Measurements from ENCODE around the gene MSANTD2. TPM values are rescaled to one million over a fixed set of nuclear protein-coding genes. Genes with fewer than 3 reads are reported as not detected.
"Not testable (repeated sequence)": the region's sequence is repeated elsewhere in the genome, so short reads cannot be mapped to it uniquely, and the experiment has no call there.

MSANTD2 gene
- total RNA-seq, 1 donor from 2014 or later: 13.3 TPM

DNA sequence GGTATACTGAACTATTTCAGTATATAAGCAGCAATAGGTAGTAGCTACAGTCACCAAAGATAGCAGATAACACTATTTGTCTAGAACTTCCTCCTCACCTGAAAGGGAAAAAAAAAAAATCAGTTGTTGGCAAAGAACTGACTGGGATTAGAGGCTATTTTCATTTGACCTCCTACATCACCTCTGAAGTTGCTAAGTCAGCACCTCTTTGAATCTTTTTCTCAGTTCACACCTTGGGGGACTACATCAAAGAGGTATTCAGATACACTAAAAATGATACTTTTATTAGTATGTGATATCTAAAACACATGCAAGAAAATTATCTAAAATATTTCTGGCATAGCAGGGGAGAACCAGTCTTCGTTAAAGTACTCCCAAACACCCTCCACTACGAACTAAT, 16.2 kb downstream of the MSANTD2 start:
- ATAC-seq (no peak), DNase-seq (no peak)
- Histone ChIP-seq H3K27me3 (no peaks in the 10 kb centered on the region), H3K36me3 (no peaks in the 10 kb centered on the region), H3K4me1 (no peaks in the 10 kb centered on the region), H3K9me3 (no peaks in the 10 kb centered on the region), H3K27ac (no peak overlapping the region), H3K4me3 (no peak overlapping the region)
- intact Hi-C loops (cut with DNase I): no loop called here
- TF ChIP-seq, protein P1, sequence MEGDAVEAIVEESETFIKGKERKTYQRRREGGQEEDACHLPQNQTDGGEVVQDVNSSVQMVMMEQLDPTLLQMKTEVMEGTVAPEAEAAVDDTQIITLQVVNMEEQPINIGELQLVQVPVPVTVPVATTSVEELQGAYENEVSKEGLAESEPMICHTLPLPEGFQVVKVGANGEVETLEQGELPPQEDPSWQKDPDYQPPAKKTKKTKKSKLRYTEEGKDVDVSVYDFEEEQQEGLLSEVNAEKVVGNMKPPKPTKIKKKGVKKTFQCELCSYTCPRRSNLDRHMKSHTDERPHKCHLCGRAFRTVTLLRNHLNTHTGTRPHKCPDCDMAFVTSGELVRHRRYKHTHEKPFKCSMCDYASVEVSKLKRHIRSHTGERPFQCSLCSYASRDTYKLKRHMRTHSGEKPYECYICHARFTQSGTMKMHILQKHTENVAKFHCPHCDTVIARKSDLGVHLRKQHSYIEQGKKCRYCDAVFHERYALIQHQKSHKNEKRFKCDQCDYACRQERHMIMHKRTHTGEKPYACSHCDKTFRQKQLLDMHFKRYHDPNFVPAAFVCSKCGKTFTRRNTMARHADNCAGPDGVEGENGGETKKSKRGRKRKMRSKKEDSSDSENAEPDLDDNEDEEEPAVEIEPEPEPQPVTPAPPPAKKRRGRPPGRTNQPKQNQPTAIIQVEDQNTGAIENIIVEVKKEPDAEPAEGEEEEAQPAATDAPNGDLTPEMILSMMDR (IDR thresholded peaks at IDR 0.05): no peak

DNA sequence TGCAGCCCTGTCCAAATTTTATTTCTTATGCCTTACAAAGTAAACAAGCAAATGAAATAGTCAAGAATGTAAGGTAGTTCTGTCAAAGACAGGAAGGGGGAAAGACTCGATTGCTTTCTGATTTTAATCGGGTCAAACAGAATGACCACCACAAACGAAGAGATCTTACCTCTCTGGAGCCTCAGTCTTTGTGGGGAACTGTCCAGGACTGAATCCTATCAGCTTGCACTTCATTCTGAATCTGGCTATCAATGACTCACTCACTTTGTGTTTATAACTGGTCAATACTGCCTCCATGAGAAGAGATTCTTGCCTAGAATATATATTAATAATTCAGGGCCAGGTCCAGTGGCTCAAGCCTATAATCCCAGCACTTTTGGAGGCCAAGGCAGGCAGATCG, 17.2 kb downstream of the MSANTD2 start:
- DNase-seq (no peak), ATAC-seq (no peak)
- intact Hi-C loops (cut with DNase I): no loop called here
- H3K36me3 ChIP-seq: no peaks in the 10 kb centered on the region
- H3K9me3 ChIP-seq: no peaks in the 10 kb centered on the region
- no peak overlapping the region for H3K27ac ChIP-seq
- H3K4me1 ChIP-seq: no peaks in the 10 kb centered on the region
- no peak overlapping the region for H3K4me3 ChIP-seq
- TF ChIP-seq, protein P1 (IDR thresholded peaks at IDR 0.05): no peak
- H3K27me3 ChIP-seq: no peaks in the 10 kb centered on the region

DNA sequence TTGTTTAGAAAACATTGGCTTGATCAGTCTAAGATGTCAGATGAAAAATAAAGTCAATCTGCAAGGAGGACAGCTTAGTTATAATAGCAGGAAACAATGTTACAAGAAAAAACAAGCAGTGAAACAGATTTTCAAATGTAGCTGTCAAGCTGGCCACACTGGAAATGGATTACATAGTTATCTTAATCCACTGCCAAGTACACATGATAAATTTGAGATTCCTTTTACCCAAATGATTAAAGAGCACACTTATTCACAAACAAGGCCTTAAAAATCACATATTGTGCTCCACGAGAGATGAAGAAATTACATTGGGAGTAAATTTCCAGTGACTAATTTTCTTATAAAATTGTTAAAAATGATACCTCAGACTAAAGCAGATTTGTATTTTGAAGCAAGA, 20.6 kb downstream of the MSANTD2 start:
- no peak for DNase-seq
- Histone ChIP-seq H3K4me1 (no peaks in the 10 kb centered on the region), H3K36me3 (no peaks in the 10 kb centered on the region), H3K4me3 (no peak overlapping the region), H3K9me3 (no peaks in the 10 kb centered on the region), H3K27ac (no peak overlapping the region), H3K27me3 (no peaks in the 10 kb centered on the region)
- no peak for ATAC-seq
- intact Hi-C loops (cut with DNase I): no loop called here
- TF ChIP-seq, protein P1 (IDR thresholded peaks at IDR 0.05): no peak

DNA sequence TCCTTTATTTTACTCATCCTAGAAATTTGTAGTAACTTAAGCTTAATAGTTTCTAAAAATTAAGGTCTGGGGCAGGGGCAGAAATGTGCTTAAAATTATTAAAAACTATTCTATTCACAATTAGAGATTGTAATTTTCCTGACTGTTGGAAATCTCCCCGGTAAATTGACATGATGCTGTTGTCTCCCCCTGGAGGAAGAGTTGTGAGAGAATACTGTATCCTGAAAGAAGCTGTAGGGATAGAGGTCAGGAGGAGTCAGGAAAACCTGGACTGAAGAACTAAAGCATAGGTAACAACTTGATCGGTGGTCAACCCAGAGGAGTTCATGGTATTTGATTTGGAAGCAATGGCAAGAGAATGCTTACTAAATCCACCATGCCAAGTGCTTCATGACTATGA, 21.9 kb downstream of the MSANTD2 start:
- intact Hi-C loops (cut with DNase I): no loop called here
- Histone ChIP-seq H3K4me3 (no peak overlapping the region), H3K27ac (no peak overlapping the region), H3K27me3 (no peaks in the 10 kb centered on the region), H3K4me1 (no peaks in the 10 kb centered on the region), H3K9me3 (no peaks in the 10 kb centered on the region), H3K36me3 (no peaks in the 10 kb centered on the region)
- no peak for ATAC-seq
- no peak for DNase-seq
- TF ChIP-seq, protein P1 (IDR thresholded peaks at IDR 0.05): peak; percentile 14

DNA sequence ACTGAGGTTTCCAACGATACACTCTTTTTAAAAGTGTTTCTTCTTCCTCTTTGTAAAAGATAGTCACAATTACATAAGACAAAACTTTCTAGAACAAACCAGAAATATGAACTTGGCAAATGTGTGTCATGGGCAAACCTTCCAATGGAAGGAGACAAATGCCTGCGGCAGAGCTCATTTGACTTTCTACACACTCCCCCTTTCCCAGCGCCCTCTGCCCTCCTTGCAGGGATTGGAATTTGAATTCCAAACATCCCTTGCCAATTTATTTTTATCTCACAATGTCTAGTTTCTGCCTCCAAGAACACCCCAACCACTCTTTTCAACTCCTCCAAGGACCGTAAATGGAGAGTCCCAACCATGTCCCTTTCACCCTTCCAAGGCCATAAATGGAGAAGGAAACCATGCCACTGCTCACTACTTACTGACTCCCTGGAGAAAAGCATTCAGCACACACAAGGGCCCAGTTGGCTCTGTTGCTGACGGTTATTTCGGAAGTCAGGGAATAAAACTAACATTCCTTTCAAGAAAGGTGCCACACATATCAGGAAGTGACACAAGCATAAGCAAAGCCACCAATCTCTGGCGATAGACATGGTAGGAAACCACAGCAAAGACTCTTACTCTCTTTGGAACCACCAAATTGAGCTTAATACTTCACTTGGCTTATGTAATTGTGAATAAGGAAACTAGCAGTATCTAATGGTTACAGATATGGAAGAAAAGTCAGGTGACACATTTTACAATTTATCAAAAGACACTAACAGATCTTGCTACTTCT, 23.2 kb downstream of the MSANTD2 start:
- DNase-seq (no peak), ATAC-seq (no peak)
- H3K27me3 ChIP-seq: no peaks in the 10 kb centered on the region
- TF ChIP-seq, protein P1 (IDR thresholded peaks at IDR 0.05): no peak
- H3K36me3 ChIP-seq: peaks cover 7% of the 10 kb centered on the region
- no peaks in the 10 kb centered on the region for H3K4me1 ChIP-seq
- H3K9me3 ChIP-seq: no peaks in the 10 kb centered on the region
- H3K27ac ChIP-seq: peak overlapping the region; percentile 15
- no peak overlapping the region for H3K4me3 ChIP-seq
- intact Hi-C loops (cut with DNase I): no loop called here

DNA sequence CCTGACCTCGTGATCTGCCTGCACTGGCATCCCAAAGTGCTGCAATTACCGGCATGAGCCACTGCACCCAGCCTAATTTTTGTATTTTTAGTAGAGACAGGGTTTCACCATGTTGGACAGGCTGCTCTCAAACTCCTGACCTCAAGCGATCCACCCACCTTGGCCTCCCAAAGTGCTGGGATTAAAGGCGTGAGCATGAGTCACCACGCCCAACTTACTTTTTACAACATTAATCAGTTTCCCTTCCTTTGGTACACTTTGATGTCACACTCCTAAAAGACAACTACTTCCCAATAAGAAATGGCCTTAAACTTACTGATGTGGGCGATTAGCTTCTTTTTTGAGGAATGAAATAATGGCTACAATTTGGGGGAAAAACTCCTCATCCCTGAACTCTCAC, 29.2 kb downstream of the MSANTD2 start:
- peaks cover 32% of the 10 kb centered on the region for H3K36me3 ChIP-seq
- intact Hi-C loops (cut with DNase I); H3K4me1 ChIP-seq; H3K27ac ChIP-seq; H3K27me3 ChIP-seq; H3K9me3 ChIP-seq; H3K4me3 ChIP-seq; ATAC-seq: not testable (repeated sequence)
- DNase-seq: peak; percentile 18
